Neural crest cell (in vitro differentiated cells): ENCODE measurements around the gene FAM149B1. TPM values are rescaled to one million over a fixed set of nuclear protein-coding genes. Genes with fewer than 3 reads are reported as not detected.
A peak's percentile ranks its signal among the peaks of the same experiment; 100 is the strongest.

Experiments used
- DNase-seq: peaks from one replicate; pipeline ENCODE4 v3.0.0; 2021; ENCODE audit warnings: low read depth, mixed read lengths, low spot score
- H3K27ac Mint-ChIP-seq: one replicate; pipeline ENCODE4 v1.8.0; 2021; ENCODE audit warnings: mild to moderate bottlenecking, mixed read lengths; ENCODE audit not compliant: unreplicated experiment
- H3K27me3 Mint-ChIP-seq: 2 replicates; pipeline ENCODE4 v1.8.0; 2021; ENCODE audit warnings: low read depth, mild to moderate bottlenecking, mixed read lengths
- H3K36me3 Mint-ChIP-seq: 2 replicates; pipeline ENCODE4 v1.8.0; 2021; ENCODE audit warnings: low read depth, mild to moderate bottlenecking, mixed read lengths
- H3K4me1 Mint-ChIP-seq: 2 replicates; pipeline ENCODE4 v1.8.0; 2021; ENCODE audit warnings: mixed read lengths
- H3K4me3 Mint-ChIP-seq: one replicate; pipeline ENCODE4 v1.8.0; 2021; ENCODE audit warnings: mild to moderate bottlenecking, mixed read lengths
- H3K9me3 Mint-ChIP-seq: 2 replicates; pipeline ENCODE4 v1.8.0; 2021; ENCODE audit warnings: mixed read lengths
- total RNA-seq: library from RNA; stranded (reverse); gene quantifications from 2 replicates; pipeline ENCODE4 v1.2.1, GENCODE V29; 2021
- TF ChIP-seq, protein P1 (sequence below): fragments of 200-600 bp; sonication (generic); conservative IDR thresholded peaks from 2 replicates; pipeline ENCODE4 v1.5.0; 2021; ENCODE audit warnings: antibody characterized with exemption, mild to moderate bottlenecking

The FAM149B1 gene
- total RNA-seq, 1 donor from 2014 or later, result 27.2 TPM

DNA sequence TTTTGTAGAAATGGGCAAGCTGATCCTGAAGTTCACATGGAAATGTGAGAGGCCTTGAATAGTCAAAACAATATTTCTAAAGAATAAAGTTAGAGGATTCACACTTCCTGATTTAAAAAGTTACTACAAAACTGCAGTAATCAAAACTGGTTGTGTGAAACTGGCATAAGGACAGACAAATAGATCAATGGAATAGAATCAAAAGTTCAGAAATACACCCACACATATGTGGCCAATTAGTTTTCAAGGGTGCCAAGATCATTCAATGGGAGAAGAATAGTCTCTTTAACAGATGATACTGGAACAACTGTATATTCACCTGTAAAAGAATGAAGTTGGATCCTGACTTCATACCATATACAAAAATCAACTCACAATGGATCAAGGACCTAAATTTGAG, 51.5 kb downstream of the FAM149B1 start:
- Mint-ChIP-seq H3K36me3 (peaks cover 29% of the 10 kb centered on the region), H3K27ac (no peak overlapping the region), H3K27me3 (no peaks in the 10 kb centered on the region), H3K4me1 (no peaks in the 10 kb centered on the region), H3K9me3 (no peaks in the 10 kb centered on the region), H3K4me3 (no peak overlapping the region)
- DNase-seq, result no peak
- TF ChIP-seq, protein P1, sequence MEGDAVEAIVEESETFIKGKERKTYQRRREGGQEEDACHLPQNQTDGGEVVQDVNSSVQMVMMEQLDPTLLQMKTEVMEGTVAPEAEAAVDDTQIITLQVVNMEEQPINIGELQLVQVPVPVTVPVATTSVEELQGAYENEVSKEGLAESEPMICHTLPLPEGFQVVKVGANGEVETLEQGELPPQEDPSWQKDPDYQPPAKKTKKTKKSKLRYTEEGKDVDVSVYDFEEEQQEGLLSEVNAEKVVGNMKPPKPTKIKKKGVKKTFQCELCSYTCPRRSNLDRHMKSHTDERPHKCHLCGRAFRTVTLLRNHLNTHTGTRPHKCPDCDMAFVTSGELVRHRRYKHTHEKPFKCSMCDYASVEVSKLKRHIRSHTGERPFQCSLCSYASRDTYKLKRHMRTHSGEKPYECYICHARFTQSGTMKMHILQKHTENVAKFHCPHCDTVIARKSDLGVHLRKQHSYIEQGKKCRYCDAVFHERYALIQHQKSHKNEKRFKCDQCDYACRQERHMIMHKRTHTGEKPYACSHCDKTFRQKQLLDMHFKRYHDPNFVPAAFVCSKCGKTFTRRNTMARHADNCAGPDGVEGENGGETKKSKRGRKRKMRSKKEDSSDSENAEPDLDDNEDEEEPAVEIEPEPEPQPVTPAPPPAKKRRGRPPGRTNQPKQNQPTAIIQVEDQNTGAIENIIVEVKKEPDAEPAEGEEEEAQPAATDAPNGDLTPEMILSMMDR, result no peak

DNA sequence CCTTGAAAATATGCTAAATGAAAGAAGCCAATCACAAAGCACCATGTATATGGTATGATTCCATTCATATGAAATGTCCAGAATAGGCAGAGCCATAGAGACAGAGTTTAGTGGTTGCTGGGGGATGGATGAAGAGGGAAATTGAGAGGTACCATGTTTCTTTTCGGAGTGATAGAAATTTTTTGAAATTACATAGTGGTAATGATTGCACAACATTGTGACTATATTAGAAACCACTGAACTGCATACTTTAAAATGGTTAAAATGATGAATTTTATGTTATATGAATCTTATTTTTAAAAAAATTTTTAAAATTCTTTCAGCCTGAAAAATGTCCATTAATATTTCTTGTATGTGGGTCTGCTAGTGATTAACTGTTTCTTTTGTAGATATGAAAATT, 53.1 kb downstream of the FAM149B1 start:
- TF ChIP-seq, protein P1, result no peak
- Mint-ChIP-seq H3K36me3 (peaks cover 24% of the 10 kb centered on the region), H3K27me3 (no peaks in the 10 kb centered on the region), H3K4me1 (no peaks in the 10 kb centered on the region), H3K9me3 (no peaks in the 10 kb centered on the region), H3K4me3 (no peak overlapping the region), H3K27ac (no peak overlapping the region)
- DNase-seq, result no peak

DNA sequence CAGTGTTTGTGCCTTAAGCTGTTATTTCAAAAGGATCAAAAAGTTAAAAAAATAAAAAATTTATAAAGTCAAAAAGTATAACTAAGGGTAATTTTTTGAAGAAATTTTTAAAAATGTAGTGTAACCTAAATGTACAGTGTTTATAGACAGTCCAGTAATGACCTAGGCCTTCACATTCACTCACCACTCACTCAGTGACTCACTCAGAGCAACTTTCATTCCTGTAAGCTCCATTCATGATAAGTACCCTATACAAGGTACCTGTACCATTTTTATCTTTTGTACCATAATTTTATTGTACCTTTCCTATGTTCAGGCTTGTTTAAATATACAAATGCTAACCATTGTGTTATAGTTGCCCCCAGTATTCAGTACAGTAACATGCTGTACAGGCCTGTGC, 57.6 kb downstream of the FAM149B1 start:
- H3K9me3 Mint-ChIP-seq, result no peaks in the 10 kb centered on the region
- peaks cover 4% of the 10 kb centered on the region for H3K36me3 Mint-ChIP-seq

DNA sequence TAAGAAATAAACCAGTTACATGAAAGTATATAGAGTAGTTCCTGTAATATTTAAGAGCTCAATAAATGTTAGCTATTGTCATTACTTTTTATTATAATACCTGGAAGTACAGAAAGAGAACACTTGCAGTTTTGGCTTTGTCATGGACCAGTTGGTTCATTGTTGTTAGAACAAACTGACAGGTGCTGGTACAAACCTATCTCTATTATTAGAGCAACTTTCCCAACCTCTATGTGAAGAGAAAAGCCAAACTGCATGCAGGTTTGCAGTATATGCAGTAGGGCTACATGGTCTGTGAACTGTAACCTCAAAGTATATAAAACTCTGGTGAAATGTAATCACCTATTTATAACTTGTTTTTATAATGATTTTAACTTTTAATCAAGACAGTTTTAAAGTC, 58.7 kb downstream of the FAM149B1 start:
- Mint-ChIP-seq H3K36me3 (peaks cover 4% of the 10 kb centered on the region), H3K27ac (no peak overlapping the region), H3K27me3 (no peaks in the 10 kb centered on the region), H3K9me3 (no peaks in the 10 kb centered on the region), H3K4me1 (no peaks in the 10 kb centered on the region), H3K4me3 (no peak overlapping the region)
- TF ChIP-seq, protein P1, result no peak
- DNase-seq, result no peak

More for the DNA sequence above, 57.6 kb downstream of the FAM149B1 start:
- Mint-ChIP-seq H3K27ac (no peak overlapping the region), H3K4me3 (no peak overlapping the region), H3K27me3 (no peaks in the 10 kb centered on the region), H3K4me1 (no peaks in the 10 kb centered on the region)
- TF ChIP-seq, protein P1, result no peak
- no peak for DNase-seq

DNA sequence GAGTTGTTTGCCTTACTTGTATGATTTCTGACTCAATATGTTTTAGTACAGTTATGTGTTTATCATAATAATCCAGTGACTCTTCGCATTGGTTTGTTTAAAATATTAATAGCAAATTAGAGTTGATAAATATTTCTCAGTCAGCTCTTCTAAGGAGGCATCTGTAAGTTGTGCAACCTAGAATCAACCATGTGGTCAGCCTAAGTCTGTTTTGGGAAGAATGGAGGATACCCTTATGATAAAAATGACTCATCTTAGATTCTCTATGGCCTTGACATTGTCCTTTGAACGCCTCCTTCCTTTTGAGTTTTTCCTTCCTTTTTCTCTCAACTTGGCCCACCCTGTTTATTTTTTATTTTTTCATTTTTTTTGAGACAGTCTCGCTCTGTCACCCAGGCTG, 60.3 kb downstream of the FAM149B1 start:
- H3K36me3 Mint-ChIP-seq, result peaks cover 7% of the 10 kb centered on the region
- H3K4me1 Mint-ChIP-seq, result no peaks in the 10 kb centered on the region
- H3K9me3 Mint-ChIP-seq, result no peaks in the 10 kb centered on the region
- H3K4me3 Mint-ChIP-seq, result no peak overlapping the region
- TF ChIP-seq, protein P1, result no peak
- DNase-seq, result no peak
- H3K27me3 Mint-ChIP-seq, result no peaks in the 10 kb centered on the region
- H3K27ac Mint-ChIP-seq, result no peak overlapping the region

DNA sequence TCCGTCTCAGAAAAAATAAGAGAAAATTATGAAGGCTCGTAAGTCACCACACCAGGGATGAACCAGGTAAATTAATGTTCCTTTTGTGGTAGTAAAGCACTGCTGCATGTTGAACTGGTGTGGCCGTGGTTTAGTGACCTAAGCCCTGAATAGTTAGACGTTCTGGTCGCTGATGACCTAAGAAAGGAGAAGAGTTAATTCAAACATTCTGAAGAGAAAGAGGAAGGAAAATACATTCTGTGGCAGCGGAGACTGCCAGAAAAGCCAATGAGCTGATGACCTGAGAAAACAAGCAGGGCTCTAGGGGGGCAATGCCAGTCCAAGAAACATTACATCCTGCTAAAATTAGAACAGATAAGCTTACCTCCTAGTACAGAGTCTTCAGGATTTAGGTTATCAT, 61.6 kb downstream of the FAM149B1 start:
- H3K9me3 Mint-ChIP-seq, result no peaks in the 10 kb centered on the region
- peak overlapping the region; percentile 73 for H3K27ac Mint-ChIP-seq
- H3K4me1 Mint-ChIP-seq, result no peaks in the 10 kb centered on the region
- H3K27me3 Mint-ChIP-seq, result no peaks in the 10 kb centered on the region
- H3K4me3 Mint-ChIP-seq, result no peak overlapping the region
- no peak for DNase-seq
- peaks cover 7% of the 10 kb centered on the region for H3K36me3 Mint-ChIP-seq
- TF ChIP-seq, protein P1, result no peak
